ENCODE data around the gene PPP1R3C. TPM values are rescaled to one million over a fixed set of nuclear protein-coding genes. Genes with fewer than 3 reads are reported as not detected.
A peak's percentile ranks its signal among the peaks of the same experiment; 100 is the strongest.

Gene PPP1R3C
- total and polyA plus RNA-seq, 4 donors = 2.2 to 88.4 (median 11.8) TPM

DNA sequence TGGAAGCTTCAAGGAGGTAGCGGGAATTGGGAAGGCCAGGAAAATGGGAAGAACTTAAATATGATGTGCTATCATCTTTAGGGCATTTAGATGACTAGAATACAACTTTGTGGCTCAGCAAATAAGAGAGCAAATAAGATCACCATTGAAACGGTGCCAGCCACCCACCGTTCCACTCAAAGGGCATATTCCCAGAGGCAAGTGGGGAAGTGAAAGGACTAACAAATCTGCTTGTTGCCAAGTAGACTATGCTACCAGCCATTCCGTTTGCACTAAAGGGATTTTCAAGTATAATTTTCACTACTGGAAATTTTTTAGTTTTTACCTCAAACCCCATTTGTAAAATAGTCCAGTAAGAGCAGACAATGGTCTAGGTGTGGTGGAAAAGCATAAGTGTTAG is 4.0 kb upstream of the PPP1R3C start:
- peaks cover 0 to 9% (median under 1%) of the 10 kb centered on the region in 4 donors for H3K36me3 ChIP-seq (ENCODE audit: control insufficient read depth in 4 of 4, insufficient read depth in 4 of 4, low read length in 4 of 4)
- TF ChIP-seq, protein P1, sequence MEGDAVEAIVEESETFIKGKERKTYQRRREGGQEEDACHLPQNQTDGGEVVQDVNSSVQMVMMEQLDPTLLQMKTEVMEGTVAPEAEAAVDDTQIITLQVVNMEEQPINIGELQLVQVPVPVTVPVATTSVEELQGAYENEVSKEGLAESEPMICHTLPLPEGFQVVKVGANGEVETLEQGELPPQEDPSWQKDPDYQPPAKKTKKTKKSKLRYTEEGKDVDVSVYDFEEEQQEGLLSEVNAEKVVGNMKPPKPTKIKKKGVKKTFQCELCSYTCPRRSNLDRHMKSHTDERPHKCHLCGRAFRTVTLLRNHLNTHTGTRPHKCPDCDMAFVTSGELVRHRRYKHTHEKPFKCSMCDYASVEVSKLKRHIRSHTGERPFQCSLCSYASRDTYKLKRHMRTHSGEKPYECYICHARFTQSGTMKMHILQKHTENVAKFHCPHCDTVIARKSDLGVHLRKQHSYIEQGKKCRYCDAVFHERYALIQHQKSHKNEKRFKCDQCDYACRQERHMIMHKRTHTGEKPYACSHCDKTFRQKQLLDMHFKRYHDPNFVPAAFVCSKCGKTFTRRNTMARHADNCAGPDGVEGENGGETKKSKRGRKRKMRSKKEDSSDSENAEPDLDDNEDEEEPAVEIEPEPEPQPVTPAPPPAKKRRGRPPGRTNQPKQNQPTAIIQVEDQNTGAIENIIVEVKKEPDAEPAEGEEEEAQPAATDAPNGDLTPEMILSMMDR (IDR thresholded peaks at IDR 0.05; ENCODE audit: control extremely low read depth, extremely low read depth) = no peak
- peaks cover 0 to 25% (median 4%) of the 10 kb centered on the region in 5 donors for H3K4me1 ChIP-seq (ENCODE audit: control insufficient read depth in 5 of 5, insufficient read depth in 5 of 5, low read length in 5 of 5)
- 79 to 86% methylated on average over 4 of the region's 4 CpGs for WGBS, 2 donors
- H3K4me3 ChIP-seq = no peak overlapping the region
- H3K27ac ChIP-seq (ENCODE audit: low read depth in 1 of 2, low read length in 1 of 2) = no peak overlapping the region
- H3K27me3 ChIP-seq (ENCODE audit: control insufficient read depth in 3 of 3, insufficient read depth in 3 of 3, low read length in 2 of 3) = no peaks in the 10 kb centered on the region
- DNase-seq (no peak), ATAC-seq (ENCODE audit: insufficient read depth, low FRiP score) (no peak)
- H3K9ac ChIP-seq (ENCODE audit: insufficient read depth in 1 of 2, low read length in 2 of 2) = no peak overlapping the region
- no peaks in the 10 kb centered on the region for H3K9me3 ChIP-seq (ENCODE audit: control insufficient read depth in 4 of 4, insufficient read depth in 3 of 4, low read length in 3 of 4)

DNA sequence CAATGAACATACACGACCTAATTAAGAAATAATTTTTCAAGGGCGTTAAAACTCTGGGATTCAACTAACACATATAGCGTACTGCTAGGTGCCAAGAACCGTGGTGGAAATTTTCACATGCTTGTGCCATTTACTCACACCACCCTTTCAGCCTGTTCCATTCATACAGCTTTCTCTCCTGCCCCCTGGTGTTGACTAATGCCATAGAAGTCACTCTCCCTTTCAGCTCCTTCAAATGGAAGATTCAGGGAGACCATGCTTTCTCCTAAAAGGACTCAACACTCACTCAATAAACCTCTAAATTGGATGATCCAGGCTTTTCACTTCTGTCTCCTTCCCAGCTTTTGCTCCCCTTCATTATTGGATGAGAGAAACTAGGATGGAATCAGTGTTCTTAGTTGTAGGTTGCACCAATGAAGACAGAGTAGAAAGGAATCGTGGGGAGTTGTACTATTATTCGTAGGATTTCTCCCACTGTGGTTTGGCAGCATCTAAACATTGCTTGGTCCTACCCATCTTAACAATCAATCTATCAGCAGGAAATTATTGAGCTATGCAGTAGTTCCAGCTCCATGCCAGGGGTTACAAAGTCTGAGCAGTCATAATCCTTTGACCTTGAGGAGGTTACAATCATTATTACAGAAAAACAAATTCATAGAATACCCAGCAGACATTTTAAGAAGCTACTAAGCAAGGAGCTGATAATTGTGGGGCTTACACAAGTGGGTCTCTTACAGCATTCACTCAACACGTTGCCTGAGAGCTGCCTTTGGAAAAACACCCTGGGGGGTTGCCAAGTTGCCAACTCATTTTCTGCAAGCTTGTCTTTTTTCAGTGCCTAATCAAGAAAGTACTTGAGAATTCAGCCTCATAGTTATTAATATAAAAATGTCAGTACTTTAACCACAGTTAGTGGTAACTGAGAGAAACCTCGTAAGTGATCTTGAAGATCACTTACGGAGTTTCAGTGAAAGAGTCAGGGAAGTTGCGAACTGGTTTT is 2.8 kb upstream of the PPP1R3C start:
- Histone ChIP-seq H3K36me3 (ENCODE audit: control insufficient read depth in 4 of 4, insufficient read depth in 4 of 4, low read length in 4 of 4) (peaks cover 0 to 18% (median 5%) of the 10 kb centered on the region in 4 donors), H3K9me3 (ENCODE audit: control insufficient read depth in 4 of 4, insufficient read depth in 3 of 4, low read length in 3 of 4) (no peaks in the 10 kb centered on the region), H3K4me1 (ENCODE audit: control insufficient read depth in 5 of 5, insufficient read depth in 5 of 5, low read length in 5 of 5) (peaks cover 0 to 26% (median 4%) of the 10 kb centered on the region in 5 donors), H3K27me3 (ENCODE audit: control insufficient read depth in 3 of 3, insufficient read depth in 3 of 3, low read length in 2 of 3) (no peaks in the 10 kb centered on the region), H3K9ac (ENCODE audit: insufficient read depth in 1 of 2, low read length in 2 of 2) (peak overlapping the region in 1 of 2 donors; percentile 32), H3K27ac (ENCODE audit: low read depth in 1 of 2, low read length in 1 of 2) (no peak overlapping the region), H3K4me3 (no peak overlapping the region)
- peak; percentile 71 for ATAC-seq (ENCODE audit: insufficient read depth, low FRiP score)
- WGBS, 2 donors = 44 to 52% methylated on average over 10 of the region's 10 CpGs
- DNase-seq = peak; percentile 77 to 92 (median 91)
- TF ChIP-seq, protein P1 (IDR thresholded peaks at IDR 0.05; ENCODE audit: control extremely low read depth, extremely low read depth) = peak; percentile 71

DNA sequence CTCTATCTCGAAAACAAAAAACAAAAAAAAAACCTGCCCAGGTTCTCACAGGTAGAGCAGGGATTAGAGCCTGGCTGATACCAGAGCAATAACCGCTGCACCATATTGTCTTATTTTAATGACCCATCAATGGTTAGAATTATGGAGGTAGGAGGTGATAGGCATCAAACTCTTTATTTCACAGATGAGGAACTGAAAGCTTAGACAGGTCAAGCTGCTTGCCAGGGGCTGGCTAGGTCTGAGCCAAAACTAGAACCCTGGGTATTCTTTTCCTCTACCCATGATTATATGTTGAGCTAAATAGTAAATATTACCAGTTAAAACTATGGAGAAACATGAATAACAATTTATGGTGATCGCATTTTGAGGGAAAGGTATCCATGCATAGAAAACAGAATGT is 2.0 kb upstream of the PPP1R3C start:
- H3K36me3 ChIP-seq (ENCODE audit: control insufficient read depth in 4 of 4, insufficient read depth in 4 of 4, low read length in 4 of 4) = peaks cover 0 to 26% (median 10%) of the 10 kb centered on the region in 4 donors
- ATAC-seq (ENCODE audit: insufficient read depth, low FRiP score) (no peak), DNase-seq (no peak)
- H3K9me3 ChIP-seq (ENCODE audit: control insufficient read depth in 4 of 4, insufficient read depth in 3 of 4, low read length in 3 of 4) = no peaks in the 10 kb centered on the region
- H3K27me3 ChIP-seq (ENCODE audit: control insufficient read depth in 3 of 3, insufficient read depth in 3 of 3, low read length in 2 of 3) = no peaks in the 10 kb centered on the region
- TF ChIP-seq, protein P1 (IDR thresholded peaks at IDR 0.05; ENCODE audit: control extremely low read depth, extremely low read depth) = no peak
- no peak overlapping the region for H3K4me3 ChIP-seq
- H3K4me1 ChIP-seq (ENCODE audit: control insufficient read depth in 5 of 5, insufficient read depth in 5 of 5, low read length in 5 of 5) = peaks cover 0 to 32% (median 4%) of the 10 kb centered on the region in 5 donors
- WGBS, 2 donors = 87 to 97% methylated on average over 3 of the region's 3 CpGs
- no peak overlapping the region for H3K9ac ChIP-seq (ENCODE audit: insufficient read depth in 1 of 2, low read length in 2 of 2)
- no peak overlapping the region for H3K27ac ChIP-seq (ENCODE audit: low read depth in 1 of 2, low read length in 1 of 2)

Measured in lung (tissue), 12 donors.